Esophagus muscularis mucosa (tissue), 3 donors: Measurements from ENCODE around the gene NMNAT3.

Experiments
- CTCF ChIP-seq, 3 experiments: fragments of 200-600 bp in 2 of 3; fragments of 450-650 bp in 1 of 3; sonication (generic) in 2 of 3; IDR thresholded peaks; one replicate each; pipeline ENCODE4 v1.5.1; 2017 to 2019; ENCODE audit warnings: antibody characterized with exemption in 3 of 3, mild to moderate bottlenecking in 2 of 3, moderate library complexity in 1 of 3
- EP300 ChIP-seq: sonication (generic); formaldehyde crosslinking; IDR thresholded peaks from one replicate; pipeline ENCODE4 v1.6.1; 2017; ENCODE audit warnings: antibody characterized with exemption

GRCh38 chr3:139548801-139549200, 129.0 kb downstream of the NMNAT3 start:
- TF ChIP-seq CTCF (IDR thresholded peaks at IDR 0.05) (no peak), EP300 (no peak)
